Thymus (tissue), 11 donors: ENCODE data around the gene PRKAG2. TPM values are rescaled to one million over a fixed set of nuclear protein-coding genes. Genes with fewer than 3 reads are reported as not detected.

Experiments used
- DNase-seq, 9 donors: peaks; one replicate each; pipeline ENCODE4 v3.0.0-alpha.2; 2013; ENCODE audit warnings: low spot score in 9 of 9, low read depth in 6 of 9, missing footprints in 1 of 9
- H3K27ac ChIP-seq, 2 donors: one replicate each; pipeline ENCODE4 v1.5.1; 2013; ENCODE audit warnings: control low read depth in 1 of 2, low read depth in 1 of 2, low read length in 1 of 2, mild to moderate bottlenecking in 1 of 2, moderate library complexity in 1 of 2
- H3K27me3 ChIP-seq, 2 donors: one replicate each; pipeline ENCODE4 v1.5.1; 2013; ENCODE audit warnings: low read length in 1 of 2; ENCODE audit not compliant: control insufficient read depth in 2 of 2, insufficient read depth in 1 of 2
- H3K36me3 ChIP-seq, 2 donors: one replicate each; pipeline ENCODE4 v1.5.1; 2013; ENCODE audit warnings: low read length in 1 of 2, mild to moderate bottlenecking in 1 of 2, moderate library complexity in 1 of 2; ENCODE audit not compliant: control insufficient read depth in 2 of 2, insufficient read depth in 2 of 2
- H3K4me1 ChIP-seq, 2 donors: one replicate each; pipeline ENCODE4 v1.5.1; 2013; ENCODE audit warnings: low read length in 2 of 2; ENCODE audit not compliant: control insufficient read depth in 2 of 2, insufficient read depth in 2 of 2
- H3K4me3 ChIP-seq, 2 donors: one replicate each; pipeline ENCODE4 v1.5.1; 2013; ENCODE audit warnings: low read length in 2 of 2, control low read depth in 1 of 2, mild to moderate bottlenecking in 1 of 2
- H3K9me3 ChIP-seq, 2 donors: one replicate each; pipeline ENCODE4 v1.5.1; 2013; ENCODE audit warnings: low read length in 1 of 2, mild to moderate bottlenecking in 1 of 2; ENCODE audit not compliant: control insufficient read depth in 2 of 2, insufficient read depth in 1 of 2
- WGBS: extraction: QIAGEN DNeasy Blood & Tissue Kit; methylation state at CpG from one replicate; pipeline ENCODE4 v1.1.7; 2013; 5-methylcytosine and 5-hydroxymethylcytosine counted together
- polyA plus RNA-seq: library from polyadenylated mRNA; stranded (reverse); fragments of 200-250 nt; gene quantifications from one replicate; pipeline ENCODE4 v1.2.3, GENCODE V29; 2013
- total RNA-seq: library from RNA; stranded (reverse); fragments of 120-200 nt; gene quantifications from one replicate; pipeline ENCODE4 v1.2.4, GENCODE V29; 2013
- donor health status: healthy.

PRKAG2 gene
- total and polyA plus RNA-seq, 2 donors, result 5.1 to 33.7 TPM

- Histone ChIP-seq H3K27ac (no peak overlapping the region), H3K27me3 (no peaks in the 10 kb centered on the region), H3K4me3 (no peak overlapping the region), H3K4me1 (peaks cover 0 to 4% of the 10 kb centered on the region in 2 donors), H3K9me3 (peaks cover 0 to 3% of the 10 kb centered on the region in 2 donors), H3K36me3 (no peaks in the 10 kb centered on the region)
- whole genome bisulfite sequencing, result 95% methylated on average over 14 of the region's 14 CpGs
- DNase-seq, result no peak
These were observed 101.1 kb downstream of the PRKAG2 start for GRCh38 chr7:151775547-151776443.

DNA sequence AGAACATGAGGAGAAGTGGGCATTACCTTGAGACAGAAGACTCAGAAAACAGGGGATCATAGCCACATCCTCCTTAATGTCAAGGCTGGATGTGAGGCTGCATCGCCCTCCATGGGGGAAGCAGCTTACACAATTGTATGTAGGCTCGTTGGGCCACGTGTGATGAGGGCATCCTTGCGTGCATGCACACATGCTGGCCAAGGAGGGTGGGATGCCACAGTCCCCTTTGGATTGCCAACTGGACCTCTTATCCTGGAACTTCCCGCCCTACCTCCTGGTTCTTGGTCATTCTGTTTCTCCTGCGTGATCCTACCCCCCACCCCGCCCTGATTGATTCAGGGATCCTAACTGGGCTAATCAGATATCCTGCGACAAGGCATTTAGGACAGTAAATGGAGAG, 102.0 kb downstream of the PRKAG2 start:
- no peak for DNase-seq
- WGBS, result 98% methylated on average over 8 of the region's 8 CpGs

DNA sequence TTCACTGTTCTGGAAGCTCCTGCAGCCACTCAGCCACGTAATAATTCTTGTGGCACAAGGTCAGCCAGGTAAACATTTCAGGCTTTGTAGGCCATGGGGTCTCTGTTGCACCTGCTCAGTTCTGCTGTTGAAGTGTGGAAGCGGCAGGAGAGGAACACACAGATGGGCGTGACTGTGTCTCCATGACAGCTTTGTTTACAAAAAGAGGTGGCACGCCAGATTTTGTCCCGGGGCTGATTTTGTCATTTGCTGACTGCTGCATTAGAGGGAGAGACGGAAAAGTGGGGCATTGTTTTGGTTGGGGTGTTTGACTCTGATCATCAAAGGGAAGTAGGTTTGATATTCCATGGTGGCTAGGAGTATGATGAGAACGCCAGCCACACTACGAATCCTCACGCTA, 103.1 kb downstream of the PRKAG2 start:
- WGBS, result 95% methylated on average over 9 of the region's 9 CpGs
- H3K4me3 ChIP-seq, result no peak overlapping the region
- peaks cover 8 to 23% of the 10 kb centered on the region in 2 donors for H3K4me1 ChIP-seq
- H3K27me3 ChIP-seq, result no peaks in the 10 kb centered on the region
- H3K27ac ChIP-seq, result no peak overlapping the region
- no peak for DNase-seq
- H3K9me3 ChIP-seq, result peaks cover 0 to 3% of the 10 kb centered on the region in 2 donors
- H3K36me3 ChIP-seq, result no peaks in the 10 kb centered on the region

More for the DNA sequence above, 102.0 kb downstream of the PRKAG2 start:
- Histone ChIP-seq H3K9me3 (peaks cover 0 to 3% of the 10 kb centered on the region in 2 donors), H3K4me1 (peaks cover under 1 to 12% of the 10 kb centered on the region in 2 donors), H3K27ac (no peak overlapping the region), H3K4me3 (no peak overlapping the region), H3K36me3 (no peaks in the 10 kb centered on the region), H3K27me3 (no peaks in the 10 kb centered on the region)

DNA sequence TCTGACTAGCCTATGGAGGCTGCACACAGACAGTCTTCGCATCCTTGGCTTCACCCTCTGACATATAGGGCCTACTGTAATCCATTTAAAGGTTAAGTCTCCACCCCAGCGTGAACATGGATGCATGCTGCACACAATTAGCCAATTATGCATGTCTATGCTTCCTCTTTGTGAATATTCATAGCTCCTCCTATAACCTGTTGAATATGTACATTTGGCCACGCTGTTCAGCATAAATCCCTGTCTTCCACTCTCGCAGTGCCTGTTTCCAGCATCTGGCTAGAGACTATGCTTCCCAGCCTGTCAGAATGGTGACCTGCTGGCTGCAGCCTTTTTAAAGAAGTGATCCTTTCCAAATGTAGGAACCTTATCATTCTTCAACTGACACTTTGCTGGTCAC, 106.7 kb downstream of the PRKAG2 start:
- no peaks in the 10 kb centered on the region for H3K36me3 ChIP-seq
- DNase-seq, result no peak

GRCh38 chr7:151769188-151769821, 107.6 kb downstream of the PRKAG2 start:
- H3K27me3 ChIP-seq, result no peaks in the 10 kb centered on the region
- no peaks in the 10 kb centered on the region for H3K36me3 ChIP-seq
- peak; percentile 39 to 91 (median 77) for DNase-seq
- H3K4me3 ChIP-seq, result peak overlapping the region in 1 of 2 donors; percentile 23
- H3K4me1 ChIP-seq, result peaks cover 16 to 36% of the 10 kb centered on the region in 2 donors
- 55% methylated on average over 11 of the region's 11 CpGs for WGBS
- peak overlapping the region; percentile 85 to 96 for H3K27ac ChIP-seq
- H3K9me3 ChIP-seq, result peaks cover 0 to 9% of the 10 kb centered on the region in 2 donors

More for the DNA sequence above, 106.7 kb downstream of the PRKAG2 start:
- Histone ChIP-seq H3K4me3 (no peak overlapping the region), H3K9me3 (peaks cover 0 to 3% of the 10 kb centered on the region in 2 donors), H3K27ac (no peak overlapping the region), H3K4me1 (peaks cover 16 to 36% of the 10 kb centered on the region in 2 donors), H3K27me3 (no peaks in the 10 kb centered on the region)
- 96% methylated on average over 4 of the region's 4 CpGs for WGBS

GRCh38 chr7:151768805-151769187, 108.1 kb downstream of the PRKAG2 start:
- H3K27ac ChIP-seq, result peak overlapping the region; percentile 85 to 96

GRCh38 chr7:151767557-151767956, 109.4 kb downstream of the PRKAG2 start:
- Histone ChIP-seq H3K9me3 (peaks cover 0 to 9% of the 10 kb centered on the region in 2 donors), H3K36me3 (no peaks in the 10 kb centered on the region), H3K4me1 (peaks cover 16 to 32% of the 10 kb centered on the region in 2 donors), H3K27me3 (no peaks in the 10 kb centered on the region), H3K4me3 (no peak overlapping the region), H3K27ac (peak overlapping the region in 1 of 2 donors; percentile 96)
- 96% methylated on average over 4 of the region's 4 CpGs for WGBS
- no peak for DNase-seq

More at GRCh38 chr7:151768805-151769187, 108.1 kb downstream of the PRKAG2 start:
- H3K27me3 ChIP-seq, result no peaks in the 10 kb centered on the region
- peaks cover 16 to 35% of the 10 kb centered on the region in 2 donors for H3K4me1 ChIP-seq
- peaks cover 0 to 9% of the 10 kb centered on the region in 2 donors for H3K9me3 ChIP-seq
- no peak for DNase-seq
- WGBS, result 83% methylated on average over 2 of the region's 2 CpGs
- no peak overlapping the region for H3K4me3 ChIP-seq
- H3K36me3 ChIP-seq, result no peaks in the 10 kb centered on the region

GRCh38 chr7:151764056-151764920, 112.6 kb downstream of the PRKAG2 start:
- Histone ChIP-seq H3K4me3 (no peak overlapping the region), H3K9me3 (peaks cover 0 to 9% of the 10 kb centered on the region in 2 donors), H3K36me3 (no peaks in the 10 kb centered on the region), H3K4me1 (peaks cover 10 to 17% of the 10 kb centered on the region in 2 donors), H3K27me3 (no peaks in the 10 kb centered on the region), H3K27ac (no peak overlapping the region)
- DNase-seq, result no peak
- WGBS, result 96% methylated on average over 13 of the region's 13 CpGs
